ENCODE measurements around the gene GP2. TPM values are rescaled to one million over a fixed set of nuclear protein-coding genes. Genes with fewer than 3 reads are reported as not detected.

Gene GP2
- polyA plus RNA-seq, 1 of the 3 experiments (the other 2 are of a cell fraction), result not detected

- Histone ChIP-seq H3K27ac (ENCODE audit: low read depth in 2 of 2, low read length in 1 of 2) (no peak overlapping the region), H3K9me3 (no peaks in the 10 kb centered on the region), H3K4me3 (ENCODE audit: low read depth in 2 of 2, low read length in 1 of 2) (no peak overlapping the region), H3K36me3 (replicated peaks in 1 of 2; ENCODE audit: control insufficient read depth in 1 of 2, insufficient read depth in 2 of 2, low read length in 1 of 2) (no peaks in the 10 kb centered on the region), H3K27me3 (ENCODE audit: insufficient read depth) (peaks cover 6% of the 10 kb centered on the region; the same call in 1 of the 2 replicates), H3K9me2 (no peaks in the 10 kb centered on the region), H4K20me1 (ENCODE audit: insufficient read depth) (no peaks in the 10 kb centered on the region), H3K9ac (no peak overlapping the region), H3K4me2 (no peak overlapping the region), H2AFZ (ENCODE audit: low read depth) (no peak overlapping the region), H3K4me1 (ENCODE audit: control insufficient read depth in 1 of 2, insufficient read depth in 2 of 2, low read depth in 1 of 2, low read length in 1 of 2) (no peaks in the 10 kb centered on the region), H3F3A (replicated peaks; ENCODE audit: insufficient read depth) (no peaks in the 10 kb centered on the region), H3K79me2 (ENCODE audit: insufficient read depth) (no peaks in the 10 kb centered on the region)
- POLR2A ChIA-PET, result no interaction called here
- CTCF ChIA-PET, result interaction anchor here (0.9 to 1.8 kb wide), 7 partner anchors 23 to 461 kb away, joined by 3 to 8 read pairs (median 3); no protein-coding TSS in a partner anchor
- 12% methylated on average over 2 of the region's 2 CpGs for WGBS (ENCODE audit: low lambda C conversion rate)
- DNase-seq, result peak; percentile 15
- TF ChIP-seq IRF3 (IDR thresholded peaks at IDR 0.05; ENCODE audit: low read depth, low read length), result no peak
- TF ChIP-seq JUND (IDR thresholded peaks at IDR 0.05), result no peak
- no peak for TF ChIP-seq RXRA (IDR thresholded peaks at IDR 0.05; ENCODE audit: borderline replicate concordance, low read depth)
- TF ChIP-seq CTCF (IDR thresholded peaks at IDR 0.05), result peak; percentile 46
These were observed 32.7 kb upstream of the GP2 start for GRCh38 chr16:20359997-20360396.

- no peaks in the 10 kb centered on the region for H3K79me2 ChIP-seq (ENCODE audit: insufficient read depth)
- H3K4me3 ChIP-seq (ENCODE audit: low read depth in 2 of 2, low read length in 1 of 2), result no peak overlapping the region
- ChIA-PET CTCF (no interaction called here), POLR2A (no interaction called here)
- WGBS (ENCODE audit: low lambda C conversion rate), result under 1% methylated on average over 7 of the region's 7 CpGs
- no peak overlapping the region for H3K9ac ChIP-seq
- no peaks in the 10 kb centered on the region for H3K4me1 ChIP-seq (ENCODE audit: control insufficient read depth in 1 of 2, insufficient read depth in 2 of 2, low read depth in 1 of 2, low read length in 1 of 2)
- no peak overlapping the region for H3K27ac ChIP-seq (ENCODE audit: low read depth in 2 of 2, low read length in 1 of 2)
- H2AFZ ChIP-seq (ENCODE audit: low read depth), result no peak overlapping the region
- TF ChIP-seq ELF1 (IDR thresholded peaks at IDR 0.05) (no peak), SIN3A (IDR thresholded peaks at IDR 0.05; ENCODE audit: borderline replicate concordance, low read depth, low read length) (no peak), USF1 (IDR thresholded peaks at IDR 0.05; ENCODE audit: borderline replicate concordance, low read depth) (no peak), CTCF (IDR thresholded peaks at IDR 0.05) (no peak)
- H4K20me1 ChIP-seq (ENCODE audit: insufficient read depth), result no peaks in the 10 kb centered on the region
- H3K9me3 ChIP-seq, result no peaks in the 10 kb centered on the region
- DNase-seq, result no peak
- H3K4me2 ChIP-seq, result no peak overlapping the region
- no peaks in the 10 kb centered on the region; the same call in 1 of the 2 replicates for H3K27me3 ChIP-seq (ENCODE audit: insufficient read depth)
- no peaks in the 10 kb centered on the region for H3K36me3 ChIP-seq (replicated peaks in 1 of 2; ENCODE audit: control insufficient read depth in 1 of 2, insufficient read depth in 2 of 2, low read length in 1 of 2)
- H3K9me2 ChIP-seq, result no peaks in the 10 kb centered on the region
- no peaks in the 10 kb centered on the region for H3F3A ChIP-seq (replicated peaks; ENCODE audit: insufficient read depth)
These were observed 27.9 kb upstream of the GP2 start for GRCh38 chr16:20355114-20355782.

All from SK-N-SH (cell line).